ENCODE data around the gene SLAMF7. TPM values are rescaled to one million over a fixed set of nuclear protein-coding genes. Genes with fewer than 3 reads are reported as not detected.

Gene SLAMF7
- total RNA-seq, 2 donors from 2014 or later: 0.71 to 2.7 TPM

GRCh38 chr1:160722726-160723125 is 16.3 kb upstream of the SLAMF7 start:
- Histone ChIP-seq H3K4me3 (no peak overlapping the region), H3K9me3 (no peaks in the 10 kb centered on the region), H3K4me1 (ENCODE audit: control insufficient read depth in 1 of 2, low read depth in 2 of 2) (peaks cover 6 to 17% of the 10 kb centered on the region in 2 donors), H3K27ac (no peak overlapping the region), H3K27me3 (replicated peaks; ENCODE audit: insufficient read depth) (no peaks in the 10 kb centered on the region), H3K36me3 (no peaks in the 10 kb centered on the region)
- no peak for ATAC-seq (ENCODE audit: insufficient number of reproducible peaks, low FRiP score, low read depth)
- TF ChIP-seq CTCF (IDR thresholded peaks at IDR 0.05): no peak
- DNase-seq (ENCODE audit: low spot score): no peak

- no peaks in the 10 kb centered on the region for H3K9me3 ChIP-seq
- H3K4me3 ChIP-seq: no peak overlapping the region
- DNase-seq (ENCODE audit: low spot score) (no peak), ATAC-seq (ENCODE audit: insufficient number of reproducible peaks, low FRiP score, low read depth) (no peak)
- H3K4me1 ChIP-seq (ENCODE audit: control insufficient read depth in 1 of 2, low read depth in 2 of 2): peaks cover 6 to 17% of the 10 kb centered on the region in 2 donors
- no peak for TF ChIP-seq CTCF (IDR thresholded peaks at IDR 0.05)
- H3K27me3 ChIP-seq (replicated peaks; ENCODE audit: insufficient read depth): no peaks in the 10 kb centered on the region
- H3K27ac ChIP-seq: no peak overlapping the region
- H3K36me3 ChIP-seq: no peaks in the 10 kb centered on the region
Measured at GRCh38 chr1:160723332-160723731, 15.7 kb upstream of the SLAMF7 start.

GRCh38 chr1:160724465-160725242 is 14.4 kb upstream of the SLAMF7 start:
- Histone ChIP-seq H3K4me1 (ENCODE audit: control insufficient read depth in 1 of 2, low read depth in 2 of 2) (peaks cover 6 to 17% of the 10 kb centered on the region in 2 donors), H3K27me3 (replicated peaks; ENCODE audit: insufficient read depth) (no peaks in the 10 kb centered on the region), H3K27ac (no peak overlapping the region), H3K4me3 (no peak overlapping the region), H3K9me3 (no peaks in the 10 kb centered on the region), H3K36me3 (no peaks in the 10 kb centered on the region)
- DNase-seq (ENCODE audit: low spot score) (no peak), ATAC-seq (ENCODE audit: insufficient number of reproducible peaks, low FRiP score, low read depth) (no peak)
- TF ChIP-seq CTCF (IDR thresholded peaks at IDR 0.05): no peak

- no peaks in the 10 kb centered on the region for H3K27me3 ChIP-seq (replicated peaks; ENCODE audit: insufficient read depth)
- DNase-seq (ENCODE audit: low spot score) (no peak), ATAC-seq (ENCODE audit: insufficient number of reproducible peaks, low FRiP score, low read depth) (no peak)
- peaks cover 6 to 17% of the 10 kb centered on the region in 2 donors for H3K4me1 ChIP-seq (ENCODE audit: control insufficient read depth in 1 of 2, low read depth in 2 of 2)
- H3K9me3 ChIP-seq: no peaks in the 10 kb centered on the region
- H3K4me3 ChIP-seq: no peak overlapping the region
- H3K27ac ChIP-seq: no peak overlapping the region
- H3K36me3 ChIP-seq: no peaks in the 10 kb centered on the region
- TF ChIP-seq CTCF (IDR thresholded peaks at IDR 0.05): no peak
Measured at GRCh38 chr1:160726114-160726497, 12.9 kb upstream of the SLAMF7 start.

GRCh38 chr1:160726498-160727315 is 12.3 kb upstream of the SLAMF7 start:
- ATAC-seq (ENCODE audit: insufficient number of reproducible peaks, low FRiP score, low read depth) (no peak), DNase-seq (ENCODE audit: low spot score) (peak; percentile 13)
- Histone ChIP-seq H3K36me3 (no peaks in the 10 kb centered on the region), H3K4me1 (ENCODE audit: control insufficient read depth in 1 of 2, low read depth in 2 of 2) (peaks cover 6 to 17% of the 10 kb centered on the region in 2 donors), H3K27me3 (replicated peaks; ENCODE audit: insufficient read depth) (no peaks in the 10 kb centered on the region), H3K9me3 (no peaks in the 10 kb centered on the region), H3K4me3 (no peak overlapping the region), H3K27ac (peak overlapping the region in 1 of 2 donors; percentile 1)
- peak; percentile 61 for TF ChIP-seq CTCF (IDR thresholded peaks at IDR 0.05)
